Mesothelial cell of epicardium (in vitro differentiated cells): ENCODE results near the gene CEP112. TPM values are rescaled to one million over a fixed set of nuclear protein-coding genes. Genes with fewer than 3 reads are reported as not detected.
A peak's percentile ranks its signal among the peaks of the same experiment; 100 is the strongest.

Source experiments
- DNase-seq, 2 experiments: peaks; one replicate each; pipeline ENCODE4 v3.0.0; 2021; ENCODE audit warnings: low spot score in 2 of 2; ENCODE audit not compliant: unreplicated experiment in 2 of 2
- H3K27ac Mint-ChIP-seq: 2 replicates; pipeline ENCODE4 v1.8.0; 2021; ENCODE audit warnings: mixed read lengths
- H3K27me3 Mint-ChIP-seq: 2 replicates; pipeline ENCODE4 v1.8.0; 2021; ENCODE audit warnings: low read depth, mixed read lengths
- H3K36me3 Mint-ChIP-seq: 2 replicates; pipeline ENCODE4 v1.8.0; 2021; ENCODE audit warnings: mixed read lengths
- H3K4me1 Mint-ChIP-seq: 2 replicates; pipeline ENCODE4 v1.8.0; 2021; ENCODE audit warnings: mixed read lengths
- H3K4me3 Mint-ChIP-seq: 2 replicates; pipeline ENCODE4 v1.8.0; 2021; ENCODE audit warnings: mild to moderate bottlenecking, moderate library complexity, mixed read lengths
- H3K9me3 Mint-ChIP-seq: 2 replicates; pipeline ENCODE4 v1.8.0; 2021; ENCODE audit warnings: mixed read lengths
- total RNA-seq: library from RNA; stranded (reverse); gene quantifications from 3 replicates; pipeline ENCODE4 v1.2.1, GENCODE V29; 2021
- TF ChIP-seq, protein P1 (sequence below): fragments of 200-600 bp; sonication (generic); IDR thresholded peaks from one replicate; pipeline ENCODE4 v1.5.0; 2021; ENCODE audit warnings: antibody characterized with exemption; ENCODE audit not compliant: unreplicated experiment

The CEP112 gene
- total RNA-seq, 1 donor from 2014 or later = 24.0 TPM

- Mint-ChIP-seq H3K9me3 (no peaks in the 10 kb centered on the region), H3K4me3 (no peak overlapping the region), H3K4me1 (peaks cover 39% of the 10 kb centered on the region), H3K36me3 (no peaks in the 10 kb centered on the region), H3K27ac (no peak overlapping the region), H3K27me3 (no peaks in the 10 kb centered on the region)
- no peak for DNase-seq
- TF ChIP-seq, protein P1, sequence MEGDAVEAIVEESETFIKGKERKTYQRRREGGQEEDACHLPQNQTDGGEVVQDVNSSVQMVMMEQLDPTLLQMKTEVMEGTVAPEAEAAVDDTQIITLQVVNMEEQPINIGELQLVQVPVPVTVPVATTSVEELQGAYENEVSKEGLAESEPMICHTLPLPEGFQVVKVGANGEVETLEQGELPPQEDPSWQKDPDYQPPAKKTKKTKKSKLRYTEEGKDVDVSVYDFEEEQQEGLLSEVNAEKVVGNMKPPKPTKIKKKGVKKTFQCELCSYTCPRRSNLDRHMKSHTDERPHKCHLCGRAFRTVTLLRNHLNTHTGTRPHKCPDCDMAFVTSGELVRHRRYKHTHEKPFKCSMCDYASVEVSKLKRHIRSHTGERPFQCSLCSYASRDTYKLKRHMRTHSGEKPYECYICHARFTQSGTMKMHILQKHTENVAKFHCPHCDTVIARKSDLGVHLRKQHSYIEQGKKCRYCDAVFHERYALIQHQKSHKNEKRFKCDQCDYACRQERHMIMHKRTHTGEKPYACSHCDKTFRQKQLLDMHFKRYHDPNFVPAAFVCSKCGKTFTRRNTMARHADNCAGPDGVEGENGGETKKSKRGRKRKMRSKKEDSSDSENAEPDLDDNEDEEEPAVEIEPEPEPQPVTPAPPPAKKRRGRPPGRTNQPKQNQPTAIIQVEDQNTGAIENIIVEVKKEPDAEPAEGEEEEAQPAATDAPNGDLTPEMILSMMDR = no peak
Measured at GRCh38 chr17:65888649-65889048, 303.3 kb downstream of the CEP112 start.

- Mint-ChIP-seq H3K27ac (peak overlapping the region; percentile 51), H3K27me3 (no peaks in the 10 kb centered on the region), H3K4me3 (no peak overlapping the region), H3K36me3 (no peaks in the 10 kb centered on the region), H3K4me1 (peaks cover 37% of the 10 kb centered on the region), H3K9me3 (no peaks in the 10 kb centered on the region)
- TF ChIP-seq, protein P1 = no peak
- no peak for DNase-seq
Measured at GRCh38 chr17:65886315-65887245, 305.4 kb downstream of the CEP112 start.

DNA sequence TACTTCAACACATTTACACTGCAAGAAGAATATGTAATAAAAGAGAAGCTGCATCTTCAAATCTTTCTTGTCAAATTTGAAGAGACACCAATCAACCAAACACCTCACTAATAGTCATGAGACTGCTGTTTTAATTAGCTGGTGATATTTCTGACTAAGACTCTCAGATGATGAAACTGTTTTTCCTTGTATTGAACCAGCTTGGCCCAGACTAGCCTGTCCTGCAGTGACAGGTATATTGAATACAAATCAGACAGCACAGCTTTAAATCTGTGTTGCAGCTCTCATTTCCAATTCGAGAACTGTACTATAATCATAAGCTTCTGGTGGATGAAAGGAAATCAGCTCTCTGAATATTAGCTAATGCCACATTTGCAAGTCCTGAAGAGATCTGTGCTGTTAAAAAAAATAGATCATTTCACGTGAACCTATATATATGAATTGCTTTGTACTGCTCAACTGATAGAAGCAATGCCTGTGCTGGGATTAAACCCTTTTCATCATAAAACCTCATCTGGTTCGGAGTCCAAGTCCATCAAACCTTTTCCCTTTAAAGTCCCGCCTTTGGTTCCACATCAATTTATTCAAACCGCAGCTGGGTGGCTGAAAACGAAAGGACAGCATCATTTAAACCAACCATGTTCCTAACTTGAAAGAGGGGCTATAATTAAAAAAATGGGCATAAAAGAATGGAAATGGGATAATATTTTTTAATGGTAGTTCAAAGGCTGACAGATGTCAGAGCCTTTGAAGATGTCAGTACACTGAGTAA lies 306.2 kb downstream of the CEP112 start:
- Mint-ChIP-seq H3K4me1 (peaks cover 33% of the 10 kb centered on the region), H3K27ac (peak overlapping the region; percentile 56), H3K27me3 (no peaks in the 10 kb centered on the region), H3K9me3 (no peaks in the 10 kb centered on the region), H3K36me3 (no peaks in the 10 kb centered on the region), H3K4me3 (no peak overlapping the region)
- TF ChIP-seq, protein P1 = no peak
- no peak for DNase-seq

- Mint-ChIP-seq H3K27me3 (no peaks in the 10 kb centered on the region), H3K9me3 (peaks cover 26% of the 10 kb centered on the region), H3K4me1 (no peaks in the 10 kb centered on the region), H3K27ac (no peak overlapping the region), H3K36me3 (peaks cover 9% of the 10 kb centered on the region), H3K4me3 (no peak overlapping the region)
- TF ChIP-seq, protein P1 = no peak
- no peak for DNase-seq
Measured at GRCh38 chr17:65876985-65877384, 314.9 kb downstream of the CEP112 start.

- TF ChIP-seq, protein P1 = no peak
- no peak for DNase-seq
- Mint-ChIP-seq H3K4me3 (no peak overlapping the region), H3K9me3 (no peaks in the 10 kb centered on the region), H3K27me3 (no peaks in the 10 kb centered on the region), H3K36me3 (peaks cover 3% of the 10 kb centered on the region), H3K4me1 (no peaks in the 10 kb centered on the region), H3K27ac (no peak overlapping the region)
Measured at GRCh38 chr17:65868881-65869280, 323.1 kb downstream of the CEP112 start.
